MM.1S (cell line): ENCODE measurements around the gene LUC7L.

Experiments used
- DNase-seq: peaks from one replicate; pipeline ENCODE4 v3.0.0-alpha.2; 2015
- H2AFZ ChIP-seq: fragments of 300-600 bp; sonication (generic); 2 replicates; pipeline ENCODE4 v1.6.0; 2016; ENCODE audit warnings: antibody characterized with exemption, low read length
- H3F3A ChIP-seq: fragments of 300-600 bp; sonication (generic); 2 replicates; pipeline ENCODE4 v1.6.1; 2016; ENCODE audit warnings: mild to moderate bottlenecking, antibody characterized with exemption, low read length, moderate library complexity, mixed read lengths; ENCODE audit not compliant: insufficient read depth
- H3K27ac ChIP-seq: fragments of 300-600 bp; sonication (generic); 2 replicates; pipeline ENCODE4 v1.5.1; 2016; ENCODE audit warnings: mild to moderate bottlenecking, low read length
- H3K27me3 ChIP-seq: fragments of 300-600 bp; sonication (generic); replicated peaks from 2 replicates; pipeline ENCODE4 v1.6.0; 2016; ENCODE audit warnings: low read length; ENCODE audit not compliant: insufficient read depth
- H3K36me3 ChIP-seq: fragments of 300-600 bp; sonication (generic); replicated peaks from 2 replicates; pipeline ENCODE4 v1.6.1; 2016; ENCODE audit warnings: mild to moderate bottlenecking, low read length, mixed read lengths; ENCODE audit not compliant: insufficient read depth
- H3K4me1 ChIP-seq: fragments of 300-600 bp; sonication (generic); 2 replicates; pipeline ENCODE4 v1.6.1; 2016; ENCODE audit warnings: low read length, mixed read lengths
- H3K4me2 ChIP-seq: fragments of 300-600 bp; sonication (generic); 2 replicates; pipeline ENCODE4 v1.6.0; 2016; ENCODE audit warnings: low read depth, low read length
- H3K4me3 ChIP-seq: fragments of 300-600 bp; sonication (generic); 2 replicates; pipeline ENCODE4 v1.5.1; 2016; ENCODE audit warnings: low read length, mixed read lengths
- H3K79me2 ChIP-seq: fragments of 300-600 bp; sonication (generic); 2 replicates; pipeline ENCODE4 v1.6.1; 2016; ENCODE audit warnings: mixed run types, low read length, mixed read lengths
- H3K9ac ChIP-seq: fragments of 300-600 bp; sonication (generic); 2 replicates; pipeline ENCODE4 v1.6.1; 2016; ENCODE audit warnings: low read length, mixed read lengths
- H3K9me2 ChIP-seq: fragments of 300-600 bp; sonication (generic); replicated peaks from 2 replicates; pipeline ENCODE4 v1.6.1; 2016; ENCODE audit warnings: mild to moderate bottlenecking, low read length, mixed read lengths; ENCODE audit not compliant: insufficient read depth
- H3K9me3 ChIP-seq: fragments of 300-600 bp; sonication (generic); replicated peaks from 2 replicates; pipeline ENCODE4 v1.6.1; 2016; ENCODE audit warnings: mild to moderate bottlenecking, low read length, mixed read lengths; ENCODE audit not compliant: insufficient read depth
- H4K20me1 ChIP-seq: fragments of 300-600 bp; sonication (generic); 2 replicates; pipeline ENCODE4 v1.6.1; 2016; ENCODE audit warnings: mild to moderate bottlenecking, low read length, moderate library complexity, mixed read lengths; ENCODE audit not compliant: insufficient read depth
- CTCF ChIP-seq: fragments of 300-600 bp; sonication (generic); IDR thresholded peaks from 2 replicates; pipeline ENCODE4 v1.5.1; 2016; ENCODE audit warnings: antibody characterized with exemption, low read length, mixed read lengths
- EZH2 ChIP-seq: fragments of 300-600 bp; sonication (generic); optimal IDR thresholded peaks from 2 replicates; pipeline ENCODE3; 2017; ENCODE audit warnings: low read depth, mild to moderate bottlenecking, antibody characterized with exemption, low read length, mixed read lengths
- EZH2phosphoT487 ChIP-seq: fragments of 300-600 bp; sonication (generic); IDR thresholded peaks from 2 replicates; pipeline ENCODE4 v1.6.1; 2018; ENCODE audit warnings: antibody characterized with exemption, low read length

LUC7L gene

GRCh38 chr16:189604-190186, 39.6 kb downstream of the LUC7L start:
- H3K9me3 ChIP-seq, result no peaks in the 10 kb centered on the region
- H3K79me2 ChIP-seq, result no peaks in the 10 kb centered on the region
- H4K20me1 ChIP-seq, result no peaks in the 10 kb centered on the region
- no peak overlapping the region for H3K4me2 ChIP-seq
- no peaks in the 10 kb centered on the region for H3K27me3 ChIP-seq
- H3F3A ChIP-seq, result no peaks in the 10 kb centered on the region
- H3K9ac ChIP-seq, result no peak overlapping the region
- H2AFZ ChIP-seq, result no peak overlapping the region
- no peak for DNase-seq
- H3K4me3 ChIP-seq, result no peak overlapping the region
- H3K9me2 ChIP-seq, result no peaks in the 10 kb centered on the region
- H3K36me3 ChIP-seq, result no peaks in the 10 kb centered on the region
- no peak for TF ChIP-seq EZH2phosphoT487
- no peak overlapping the region for H3K27ac ChIP-seq
- no peaks in the 10 kb centered on the region for H3K4me1 ChIP-seq

DNA sequence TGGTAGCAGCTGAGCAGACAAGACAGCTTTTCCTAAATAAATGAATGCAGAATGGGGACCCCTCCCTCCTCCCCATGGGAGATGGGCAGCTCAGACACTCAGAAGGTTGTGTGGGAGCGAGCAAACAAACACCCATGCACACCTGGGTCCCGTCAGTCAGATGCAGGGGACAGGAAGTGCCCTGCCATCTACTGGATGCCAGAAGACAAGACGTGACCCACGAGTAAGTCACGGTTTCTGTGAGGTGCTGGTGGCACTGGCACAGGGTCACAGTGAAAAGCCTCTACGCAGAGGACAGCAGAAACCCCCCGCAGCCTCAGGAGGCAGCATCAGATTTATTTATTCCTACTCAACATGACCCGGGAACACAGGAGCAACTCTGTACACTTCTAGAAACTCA, 40.6 kb downstream of the LUC7L start:
- Histone ChIP-seq H3K9me2 (no peaks in the 10 kb centered on the region), H3K36me3 (no peaks in the 10 kb centered on the region), H3K4me2 (no peak overlapping the region), H2AFZ (no peak overlapping the region), H3K79me2 (no peaks in the 10 kb centered on the region), H3F3A (no peaks in the 10 kb centered on the region), H3K9me3 (no peaks in the 10 kb centered on the region), H4K20me1 (no peaks in the 10 kb centered on the region), H3K27me3 (no peaks in the 10 kb centered on the region), H3K9ac (no peak overlapping the region), H3K4me1 (no peaks in the 10 kb centered on the region), H3K27ac (no peak overlapping the region), H3K4me3 (no peak overlapping the region)
- no peak for TF ChIP-seq EZH2
- TF ChIP-seq CTCF, result peak; percentile 25
- DNase-seq, result no peak

DNA sequence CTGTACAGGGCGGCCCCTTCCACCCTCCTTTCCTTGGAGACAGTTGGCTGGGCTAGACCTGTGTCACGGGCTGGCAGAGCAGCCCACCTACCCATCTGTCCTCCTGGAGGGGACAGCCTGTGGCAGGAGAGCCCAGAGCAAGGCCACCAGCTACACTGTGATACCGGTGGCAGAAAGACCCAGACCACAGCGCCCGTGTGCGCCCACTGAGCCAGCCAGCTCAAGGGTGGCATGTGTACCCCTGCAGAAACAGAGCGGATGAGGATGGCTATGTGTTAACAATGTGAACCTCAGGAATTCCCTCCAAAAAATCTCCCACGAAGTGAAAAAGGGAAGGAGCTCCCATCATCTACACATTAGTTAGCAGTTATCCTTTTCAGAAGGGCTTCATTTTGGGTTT, 41.9 kb downstream of the LUC7L start:
- H3K27me3 ChIP-seq, result no peaks in the 10 kb centered on the region

More for the DNA sequence above, 41.9 kb downstream of the LUC7L start:
- Histone ChIP-seq H2AFZ (no peak overlapping the region), H3K4me2 (no peak overlapping the region), H4K20me1 (no peaks in the 10 kb centered on the region), H3K4me1 (no peaks in the 10 kb centered on the region), H3K27ac (no peak overlapping the region), H3K36me3 (no peaks in the 10 kb centered on the region), H3F3A (no peaks in the 10 kb centered on the region), H3K9ac (no peak overlapping the region), H3K79me2 (no peaks in the 10 kb centered on the region), H3K4me3 (no peak overlapping the region), H3K9me3 (no peaks in the 10 kb centered on the region), H3K9me2 (no peaks in the 10 kb centered on the region)
- DNase-seq, result no peak
- TF ChIP-seq EZH2, result no peak
- TF ChIP-seq EZH2phosphoT487, result no peak
- no peak for TF ChIP-seq CTCF
